ENCODE data around the gene CETN3. TPM values are rescaled to one million over a fixed set of nuclear protein-coding genes. Genes with fewer than 3 reads are reported as not detected.
A peak's percentile ranks its signal among the peaks of the same experiment; 100 is the strongest.

CETN3 gene
- total RNA-seq, 1 donor from 2014 or later: 16.3 TPM

GRCh38 chr5:90434116-90434714, 24.7 kb upstream of the CETN3 start:
- no peak for DNase-seq (ENCODE audit: low read depth)
- TF ChIP-seq CTCF (IDR thresholded peaks at IDR 0.05; ENCODE audit: insufficient read depth, low read length, poor library complexity, severe bottlenecking): peak; percentile 66

GRCh38 chr5:90424245-90424644, 14.7 kb upstream of the CETN3 start:
- no peak overlapping the region for H3K4me3 ChIP-seq (ENCODE audit: low read depth, low read length)
- no peak for DNase-seq (ENCODE audit: low read depth)
- no peaks in the 10 kb centered on the region for H3K27me3 ChIP-seq (ENCODE audit: control insufficient read depth, insufficient read depth, low read length)
- no peak for TF ChIP-seq CTCF (IDR thresholded peaks at IDR 0.05; ENCODE audit: insufficient read depth, low read length, poor library complexity, severe bottlenecking)
- H3K36me3 ChIP-seq (ENCODE audit: control insufficient read depth, insufficient read depth, low read length): no peaks in the 10 kb centered on the region

More at GRCh38 chr5:90434116-90434714, 24.7 kb upstream of the CETN3 start:
- H3K36me3 ChIP-seq (ENCODE audit: control insufficient read depth, insufficient read depth, low read length): no peaks in the 10 kb centered on the region
- no peaks in the 10 kb centered on the region for H3K27me3 ChIP-seq (ENCODE audit: control insufficient read depth, insufficient read depth, low read length)
- no peak overlapping the region for H3K4me3 ChIP-seq (ENCODE audit: low read depth, low read length)

- TF ChIP-seq CTCF (IDR thresholded peaks at IDR 0.05; ENCODE audit: insufficient read depth, low read length, poor library complexity, severe bottlenecking): peak; percentile 17
- Histone ChIP-seq H3K4me3 (ENCODE audit: low read depth, low read length) (no peak overlapping the region), H3K27me3 (ENCODE audit: control insufficient read depth, insufficient read depth, low read length) (no peaks in the 10 kb centered on the region), H3K36me3 (ENCODE audit: control insufficient read depth, insufficient read depth, low read length) (no peaks in the 10 kb centered on the region)
- no peak for DNase-seq (ENCODE audit: low read depth)
Observed at GRCh38 chr5:90421136-90421535, 11.6 kb upstream of the CETN3 start.

- H3K36me3 ChIP-seq (ENCODE audit: control insufficient read depth, insufficient read depth, low read length): no peaks in the 10 kb centered on the region
- no peak for TF ChIP-seq CTCF (IDR thresholded peaks at IDR 0.05; ENCODE audit: insufficient read depth, low read length, poor library complexity, severe bottlenecking)
- H3K27me3 ChIP-seq (ENCODE audit: control insufficient read depth, insufficient read depth, low read length): no peaks in the 10 kb centered on the region
- no peak overlapping the region for H3K4me3 ChIP-seq (ENCODE audit: low read depth, low read length)
- no peak for DNase-seq (ENCODE audit: low read depth)
Observed at GRCh38 chr5:90418214-90418613, 8.7 kb upstream of the CETN3 start.

GRCh38 chr5:90410178-90410762, 714 bp upstream of the CETN3 start:
- TF ChIP-seq CTCF (IDR thresholded peaks at IDR 0.05; ENCODE audit: insufficient read depth, low read length, poor library complexity, severe bottlenecking): no peak
- H3K27me3 ChIP-seq (ENCODE audit: control insufficient read depth, insufficient read depth, low read length): no peaks in the 10 kb centered on the region
- H3K4me3 ChIP-seq (ENCODE audit: low read depth, low read length): peak overlapping the region; percentile 79
- no peaks in the 10 kb centered on the region for H3K36me3 ChIP-seq (ENCODE audit: control insufficient read depth, insufficient read depth, low read length)
- DNase-seq (ENCODE audit: low read depth): no peak
